Measurements from ENCODE around the gene TRMO. TPM values are rescaled to one million over a fixed set of nuclear protein-coding genes. Genes with fewer than 3 reads are reported as not detected.
A peak's percentile ranks its signal among the peaks of the same experiment; 100 is the strongest.

The TRMO gene, protein sequence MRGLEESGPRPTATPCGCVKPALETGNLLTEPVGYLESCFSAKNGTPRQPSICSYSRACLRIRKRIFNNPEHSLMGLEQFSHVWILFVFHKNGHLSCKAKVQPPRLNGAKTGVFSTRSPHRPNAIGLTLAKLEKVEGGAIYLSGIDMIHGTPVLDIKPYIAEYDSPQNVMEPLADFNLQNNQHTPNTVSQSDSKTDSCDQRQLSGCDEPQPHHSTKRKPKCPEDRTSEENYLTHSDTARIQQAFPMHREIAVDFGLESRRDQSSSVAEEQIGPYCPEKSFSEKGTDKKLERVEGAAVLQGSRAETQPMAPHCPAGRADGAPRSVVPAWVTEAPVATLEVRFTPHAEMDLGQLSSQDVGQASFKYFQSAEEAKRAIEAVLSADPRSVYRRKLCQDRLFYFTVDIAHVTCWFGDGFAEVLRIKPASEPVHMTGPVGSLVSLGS
- polyA plus RNA-seq (2012; ENCODE audit: insufficient read length, low read depth): 6.7 TPM

DNA sequence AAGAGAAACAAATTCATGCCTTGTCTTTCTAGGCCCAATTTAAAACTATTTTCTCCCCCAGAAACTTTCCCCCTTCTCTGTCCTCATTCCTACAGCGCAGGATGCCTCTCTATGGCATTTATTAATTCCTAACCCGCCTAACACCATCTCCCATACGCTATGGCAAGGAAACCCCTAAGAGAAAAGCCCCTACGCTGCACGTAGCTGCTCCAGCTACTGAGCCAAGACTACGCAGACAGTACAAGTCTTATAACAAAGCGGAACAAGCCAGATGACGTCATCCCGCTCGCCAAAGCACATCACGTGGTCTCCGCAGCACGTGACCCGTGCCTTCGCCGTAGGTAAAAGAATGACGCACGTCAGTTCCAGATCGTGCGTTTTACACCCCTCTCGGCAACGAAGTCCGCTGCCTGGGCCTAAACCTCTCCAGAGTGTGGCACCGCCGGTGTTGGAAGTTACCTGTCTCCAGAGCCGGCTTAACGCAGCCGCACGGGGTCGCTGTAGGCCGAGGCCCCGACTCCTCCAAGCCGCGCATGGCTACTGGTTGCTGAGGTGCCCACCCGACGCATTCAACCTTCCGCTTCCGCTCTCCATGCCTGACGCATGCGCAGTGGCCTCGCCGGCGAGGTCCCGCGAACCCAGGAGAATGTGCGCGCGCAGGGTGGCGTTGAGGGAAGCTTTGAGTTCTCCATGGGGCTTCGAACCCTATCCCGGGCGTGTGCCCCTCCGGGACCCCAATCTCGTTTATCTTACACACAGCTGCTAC is at the start of gene TRMO:
TRMO (minus strand) TSS at position 542 of the 766 bp plus-strand sequence; CDS start at position 535, 7 bp downstream.
- TF ChIP-seq TAF1 (IDR thresholded peaks at IDR 0.05; ENCODE audit: borderline replicate concordance, insufficient read depth, low read length) (peak; percentile 76; the same call in 1 of the 2 replicates), POLR2AphosphoS5 (IDR thresholded peaks at IDR 0.05; ENCODE audit: low read depth, low read length) (peak; percentile 79), FOXP2 (optimal IDR thresholded peaks at IDR 0.05; ENCODE audit: borderline replicate concordance, extremely low read depth, extremely low read length, insufficient read depth) (peak; percentile 49), SIN3A (IDR thresholded peaks at IDR 0.05; ENCODE audit: borderline replicate concordance, insufficient read depth, low read length) (0 out of 2 replicates have a peak, but pooled peaks have one; percentile 63)
- TF ChIP-seq, protein P1, sequence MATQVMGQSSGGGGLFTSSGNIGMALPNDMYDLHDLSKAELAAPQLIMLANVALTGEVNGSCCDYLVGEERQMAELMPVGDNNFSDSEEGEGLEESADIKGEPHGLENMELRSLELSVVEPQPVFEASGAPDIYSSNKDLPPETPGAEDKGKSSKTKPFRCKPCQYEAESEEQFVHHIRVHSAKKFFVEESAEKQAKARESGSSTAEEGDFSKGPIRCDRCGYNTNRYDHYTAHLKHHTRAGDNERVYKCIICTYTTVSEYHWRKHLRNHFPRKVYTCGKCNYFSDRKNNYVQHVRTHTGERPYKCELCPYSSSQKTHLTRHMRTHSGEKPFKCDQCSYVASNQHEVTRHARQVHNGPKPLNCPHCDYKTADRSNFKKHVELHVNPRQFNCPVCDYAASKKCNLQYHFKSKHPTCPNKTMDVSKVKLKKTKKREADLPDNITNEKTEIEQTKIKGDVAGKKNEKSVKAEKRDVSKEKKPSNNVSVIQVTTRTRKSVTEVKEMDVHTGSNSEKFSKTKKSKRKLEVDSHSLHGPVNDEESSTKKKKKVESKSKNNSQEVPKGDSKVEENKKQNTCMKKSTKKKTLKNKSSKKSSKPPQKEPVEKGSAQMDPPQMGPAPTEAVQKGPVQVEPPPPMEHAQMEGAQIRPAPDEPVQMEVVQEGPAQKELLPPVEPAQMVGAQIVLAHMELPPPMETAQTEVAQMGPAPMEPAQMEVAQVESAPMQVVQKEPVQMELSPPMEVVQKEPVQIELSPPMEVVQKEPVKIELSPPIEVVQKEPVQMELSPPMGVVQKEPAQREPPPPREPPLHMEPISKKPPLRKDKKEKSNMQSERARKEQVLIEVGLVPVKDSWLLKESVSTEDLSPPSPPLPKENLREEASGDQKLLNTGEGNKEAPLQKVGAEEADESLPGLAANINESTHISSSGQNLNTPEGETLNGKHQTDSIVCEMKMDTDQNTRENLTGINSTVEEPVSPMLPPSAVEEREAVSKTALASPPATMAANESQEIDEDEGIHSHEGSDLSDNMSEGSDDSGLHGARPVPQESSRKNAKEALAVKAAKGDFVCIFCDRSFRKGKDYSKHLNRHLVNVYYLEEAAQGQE (IDR thresholded peaks at IDR 0.05; ENCODE audit: insufficient read depth in 1 of 2, low read depth in 2 of 2, low read length in 2 of 2): peak; percentile 10 to 45; a peak in 1 of 4 replicates

DNA sequence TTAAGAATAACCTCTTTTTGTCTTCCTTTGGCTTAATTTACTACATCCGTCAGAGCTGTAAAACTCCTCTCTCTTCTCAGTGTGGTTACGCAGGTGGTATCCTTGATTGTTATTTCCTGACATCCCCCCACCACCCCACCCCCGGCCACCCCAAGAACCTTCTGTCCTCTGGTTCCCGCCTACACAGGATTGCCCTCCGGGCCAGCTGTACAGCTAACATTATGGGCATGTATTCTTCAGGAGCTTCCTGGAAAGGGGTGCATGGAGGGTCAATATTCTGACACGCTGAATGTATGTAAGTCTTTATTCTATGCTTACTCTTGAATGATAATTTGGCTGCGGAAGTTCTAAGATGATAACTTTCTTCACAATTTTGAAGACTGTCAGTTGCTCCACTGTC is 47.9 kb upstream of the TRMO start:
- no peak for TF ChIP-seq SIN3A (IDR thresholded peaks at IDR 0.05; ENCODE audit: borderline replicate concordance, insufficient read depth, low read length)
- TF ChIP-seq, protein P1 (IDR thresholded peaks at IDR 0.05; ENCODE audit: insufficient read depth in 1 of 2, low read depth in 2 of 2, low read length in 2 of 2): no peak
- TF ChIP-seq POLR2AphosphoS5 (IDR thresholded peaks at IDR 0.05; ENCODE audit: low read depth, low read length): no peak
- TF ChIP-seq FOXP2 (optimal IDR thresholded peaks at IDR 0.05; ENCODE audit: borderline replicate concordance, extremely low read depth, extremely low read length, insufficient read depth): no peak

DNA sequence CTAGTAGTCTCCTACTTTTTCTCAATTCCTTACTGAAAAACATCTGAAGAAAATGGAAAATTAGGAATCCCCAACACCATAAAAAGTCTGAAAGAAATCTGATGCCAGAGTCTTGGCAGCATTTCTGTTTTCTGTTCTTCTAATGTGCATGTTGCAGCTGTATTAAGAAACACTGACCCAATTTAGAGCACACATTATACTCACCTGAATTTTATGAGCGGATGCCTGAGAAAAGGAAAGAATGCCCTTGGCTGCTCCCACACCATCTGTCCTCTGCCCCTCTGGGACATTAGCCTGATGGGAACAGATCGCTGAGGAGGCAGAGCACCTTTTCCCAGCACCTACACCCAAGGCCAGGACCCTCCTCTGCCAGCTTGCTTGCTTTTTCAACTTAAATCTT is 46.7 kb upstream of the TRMO start:
- TF ChIP-seq TAF1 (IDR thresholded peaks at IDR 0.05; ENCODE audit: borderline replicate concordance, insufficient read depth, low read length): no peak
- no peak for TF ChIP-seq POLR2AphosphoS5 (IDR thresholded peaks at IDR 0.05; ENCODE audit: low read depth, low read length)
- TF ChIP-seq, protein P1 (IDR thresholded peaks at IDR 0.05; ENCODE audit: insufficient read depth in 1 of 2, low read depth in 2 of 2, low read length in 2 of 2): no peak
- no peak for TF ChIP-seq FOXP2 (optimal IDR thresholded peaks at IDR 0.05; ENCODE audit: borderline replicate concordance, extremely low read depth, extremely low read length, insufficient read depth)
- no peak for TF ChIP-seq SIN3A (IDR thresholded peaks at IDR 0.05; ENCODE audit: borderline replicate concordance, insufficient read depth, low read length)

DNA sequence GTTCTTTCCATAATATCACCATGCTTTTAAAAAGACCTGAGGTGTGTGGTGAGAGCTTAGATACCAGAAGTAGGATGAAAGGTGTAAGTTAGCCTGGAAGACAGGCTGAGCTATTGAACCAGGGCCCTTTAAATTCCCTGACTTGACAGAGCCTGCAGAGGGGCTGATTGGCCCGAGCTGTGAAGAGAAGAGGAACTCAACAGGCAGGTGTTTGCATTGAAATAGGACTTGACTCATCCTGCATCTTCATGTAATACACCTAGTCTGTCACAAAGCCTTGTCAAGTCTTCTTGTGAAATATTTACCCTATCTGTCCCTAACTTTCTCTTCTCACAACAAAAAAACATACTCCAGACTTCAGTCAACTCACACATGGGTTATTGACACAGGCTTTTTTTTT is 44.2 kb upstream of the TRMO start:
- TF ChIP-seq, protein P1 (IDR thresholded peaks at IDR 0.05; ENCODE audit: insufficient read depth in 1 of 2, low read depth in 2 of 2, low read length in 2 of 2): no peak
- TF ChIP-seq POLR2AphosphoS5 (IDR thresholded peaks at IDR 0.05; ENCODE audit: low read depth, low read length) (no peak), FOXP2 (optimal IDR thresholded peaks at IDR 0.05; ENCODE audit: borderline replicate concordance, extremely low read depth, extremely low read length, insufficient read depth) (no peak), SIN3A (IDR thresholded peaks at IDR 0.05; ENCODE audit: borderline replicate concordance, insufficient read depth, low read length) (no peak)
